Spleen (tissue), 7 donors: Measurements from ENCODE around the gene TMEM40.

Experiments used
- CTCF ChIP-seq, 11 experiments: fragments of 200-600 bp in 7 of 11; fragments of 450-650 bp in 4 of 11; sonication (generic) in 4 of 11; IDR thresholded peaks in 8 of 11; conservative IDR thresholded peaks in 3 of 11; 1 replicate in 7 of 11; 2 replicates in 4 of 11; pipeline versions ENCODE4 v1.4.0 to v1.8.0; 2016 to 2021; ENCODE audit warnings: antibody characterized with exemption in 11 of 11, inconsistent platforms in 4 of 11, mild to moderate bottlenecking in 1 of 11
- POLR2A ChIP-seq, 3 donors: fragments of 450-650 bp; IDR thresholded peaks; one replicate each; pipeline ENCODE4 v1.5.1; 2017; ENCODE audit warnings: antibody characterized with exemption in 3 of 3, mild to moderate bottlenecking in 1 of 3
- POLR2AphosphoS5 ChIP-seq, 3 donors: sonication (generic); formaldehyde crosslinking; IDR thresholded peaks; one replicate each; pipeline ENCODE4 v1.5.1; 2017; ENCODE audit warnings: antibody characterized with exemption in 3 of 3
- donor health status: DM: no; HTN: no; CAD: no; lungs with moderate emphysema.
- donor health status: DM: no; HTN: no; CAD: no.
- donor health status: DM: no; HTN: no; CAD: no.

GRCh38 chr3:12754313-12754712, 4.7 kb downstream of the TMEM40 start:
- TF ChIP-seq CTCF (IDR thresholded peaks at IDR 0.05 in 8 of 11, conservative IDR thresholded peaks at IDR 0.05 in 3 of 11) (no peak), POLR2A (IDR thresholded peaks at IDR 0.05) (no peak), POLR2AphosphoS5 (IDR thresholded peaks at IDR 0.05) (no peak)
